ENCODE measurements around the gene FER1L5.

Gene FER1L5

DNA sequence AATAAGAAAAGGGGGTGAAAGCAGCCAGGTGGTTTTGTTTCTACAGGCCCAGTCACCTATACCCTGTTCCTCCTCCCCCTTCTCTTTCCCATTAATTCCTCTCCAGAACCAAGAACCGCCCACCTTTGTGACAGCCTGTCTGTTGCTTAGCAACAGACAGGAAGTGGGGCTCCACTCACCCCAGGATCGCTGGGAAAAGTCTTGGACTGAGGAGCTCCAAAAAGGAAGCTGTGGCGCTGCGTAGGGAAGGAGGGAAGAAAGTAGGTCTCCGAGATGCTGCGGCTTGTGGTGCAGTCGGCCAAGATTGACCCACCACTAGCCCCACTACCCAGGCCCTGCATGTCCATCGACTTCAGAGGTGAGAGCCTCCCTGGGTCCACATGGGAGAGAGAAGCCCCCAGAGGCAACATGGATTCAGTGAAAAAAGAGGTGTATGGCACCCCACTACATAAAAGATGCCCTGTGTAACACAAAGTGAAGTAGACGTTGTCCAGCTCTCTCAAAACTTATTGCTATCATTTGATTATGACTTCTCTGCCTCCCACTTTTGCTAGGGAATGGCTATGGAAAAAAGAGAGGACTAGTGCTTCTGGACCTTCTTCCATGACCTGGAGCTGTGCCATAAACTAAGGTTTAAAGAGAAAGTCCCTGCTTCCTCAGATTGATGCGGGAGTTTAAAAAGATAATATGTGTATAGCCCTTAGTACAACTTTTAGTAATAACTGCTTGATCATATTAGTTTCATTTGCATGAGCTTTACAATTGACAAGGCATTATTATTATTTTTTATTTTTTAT is at the start of gene FER1L5:
Gene FER1L5, plus strand, starts transcription at position 201 of the 797 bp plus-strand sequence. Its CDS starts 73 bp downstream, at position 274.
- no peak for DNase-seq

DNA sequence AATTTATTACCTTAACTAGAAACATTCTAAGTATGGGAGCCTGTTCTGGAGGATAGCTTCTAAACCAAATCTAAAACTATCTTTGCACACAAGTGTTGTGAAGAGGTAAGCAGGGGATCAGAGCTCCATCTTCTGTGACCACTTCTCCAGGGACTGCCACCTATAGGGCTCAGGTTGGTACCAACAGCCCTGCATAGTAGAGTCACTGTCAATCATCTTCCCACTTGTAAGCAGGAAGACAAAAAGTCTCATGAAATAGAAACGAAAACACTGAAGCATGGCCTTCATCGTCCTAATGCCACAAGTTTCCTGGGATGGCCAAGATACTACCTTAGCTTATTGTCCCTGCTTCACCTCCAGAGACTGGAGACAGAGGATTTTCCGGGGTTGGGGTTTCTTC is 48.3 kb upstream of the FER1L5 start:
- DNase-seq: no peak

DNA sequence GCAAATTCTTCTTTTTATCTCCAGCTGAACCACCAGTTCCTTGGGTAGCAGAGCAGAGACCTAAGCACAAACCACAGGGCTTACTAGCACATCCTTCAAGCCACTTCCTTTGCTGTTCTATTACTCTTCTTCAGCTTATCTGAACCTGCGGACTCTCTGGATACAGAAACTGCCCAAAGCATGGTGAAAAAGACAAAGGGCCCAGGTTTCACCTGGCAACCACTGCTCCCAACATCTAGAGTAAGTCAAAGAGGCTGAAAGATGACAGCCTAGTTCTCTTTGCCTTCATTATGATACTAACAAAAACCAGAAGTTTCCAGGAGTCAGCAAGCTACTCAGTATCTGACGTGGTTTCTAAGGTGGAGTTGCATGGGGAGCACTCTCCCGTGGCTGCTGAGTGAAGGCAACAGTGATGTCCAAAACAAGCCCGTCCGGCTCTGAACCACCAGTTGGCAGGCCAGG is 47.8 kb upstream of the FER1L5 start:
- no peak for DNase-seq

DNA sequence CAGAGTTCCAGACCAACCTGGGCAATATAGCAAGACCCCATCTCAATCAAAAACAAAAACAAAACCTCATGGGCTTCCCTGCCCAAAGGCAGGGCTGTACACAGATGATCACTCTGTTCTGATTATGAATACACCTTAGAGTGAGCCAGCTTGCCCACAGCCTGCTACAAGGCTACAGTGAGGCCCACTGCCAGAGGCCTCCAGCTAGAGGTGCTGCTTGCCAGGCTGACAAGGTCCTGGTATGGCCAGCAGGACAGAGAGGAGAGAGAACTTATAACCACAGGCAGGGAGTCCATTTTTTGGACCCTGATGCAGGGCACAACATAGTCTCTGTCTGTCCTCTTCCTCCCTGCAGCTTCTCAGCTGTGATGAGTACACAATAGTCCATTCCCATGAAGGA is 46.0 kb upstream of the FER1L5 start:
- DNase-seq: no peak

DNA sequence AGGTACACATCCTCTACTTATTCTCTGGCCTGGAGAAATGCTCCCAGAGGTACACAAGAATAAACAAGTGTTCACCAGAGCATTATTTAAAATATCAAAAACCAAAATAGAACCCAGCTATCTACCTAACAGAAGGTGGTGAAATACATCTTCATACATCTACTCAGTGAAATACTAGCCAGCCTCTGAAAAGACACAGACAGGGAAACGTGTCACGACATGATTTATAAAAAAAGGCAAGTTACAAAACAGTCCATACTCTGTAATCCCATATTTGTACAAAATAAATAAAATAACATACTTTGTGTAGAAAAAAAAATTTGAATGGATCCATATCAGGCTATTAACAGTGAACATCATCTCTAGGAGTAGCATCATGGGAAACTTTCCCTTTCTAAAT is 42.6 kb upstream of the FER1L5 start:
- DNase-seq: no peak

DNA sequence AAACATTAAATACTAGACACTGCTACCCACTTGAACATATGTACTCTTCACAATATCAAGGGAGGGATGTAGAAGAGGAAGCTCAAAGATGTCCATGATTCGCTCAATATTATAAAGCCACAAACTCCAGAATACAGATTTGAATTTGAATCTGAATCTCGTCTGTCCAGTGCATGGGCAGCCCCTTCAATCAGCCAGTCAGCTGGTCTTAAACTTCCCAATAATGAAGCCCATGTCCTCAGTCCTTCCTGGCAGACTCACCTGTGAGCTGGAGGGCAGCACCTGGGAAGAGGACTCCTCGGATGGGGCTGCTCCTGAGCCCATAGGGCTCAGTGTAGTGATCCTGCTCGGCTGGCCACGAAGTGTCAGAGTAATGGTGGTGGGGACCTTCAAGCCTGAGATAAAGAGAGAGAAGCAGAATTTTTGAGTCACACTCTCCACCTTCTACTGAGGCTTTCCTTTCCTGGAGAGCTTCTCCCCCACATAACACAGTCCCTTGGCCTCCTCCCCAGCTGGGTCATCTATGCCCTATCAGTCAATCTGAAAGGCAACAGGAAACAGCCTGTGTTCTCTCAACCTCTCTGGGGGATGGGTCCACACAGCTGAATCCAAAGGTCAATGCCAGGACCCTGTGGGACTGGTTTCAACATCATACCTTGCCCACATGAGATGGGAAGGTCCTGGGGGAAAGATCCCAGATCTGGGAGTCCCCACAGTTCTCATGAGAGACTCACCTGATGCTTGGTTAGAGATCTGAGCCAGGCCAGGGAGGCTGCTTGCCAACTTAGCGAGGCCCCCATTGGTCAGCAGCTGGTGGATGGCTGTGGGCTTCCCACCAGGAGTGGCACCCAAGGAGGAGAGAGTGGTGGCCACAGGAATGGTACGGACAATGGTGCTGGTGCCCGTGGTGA is 40.9 kb upstream of the FER1L5 start:
- no peak for DNase-seq

DNA sequence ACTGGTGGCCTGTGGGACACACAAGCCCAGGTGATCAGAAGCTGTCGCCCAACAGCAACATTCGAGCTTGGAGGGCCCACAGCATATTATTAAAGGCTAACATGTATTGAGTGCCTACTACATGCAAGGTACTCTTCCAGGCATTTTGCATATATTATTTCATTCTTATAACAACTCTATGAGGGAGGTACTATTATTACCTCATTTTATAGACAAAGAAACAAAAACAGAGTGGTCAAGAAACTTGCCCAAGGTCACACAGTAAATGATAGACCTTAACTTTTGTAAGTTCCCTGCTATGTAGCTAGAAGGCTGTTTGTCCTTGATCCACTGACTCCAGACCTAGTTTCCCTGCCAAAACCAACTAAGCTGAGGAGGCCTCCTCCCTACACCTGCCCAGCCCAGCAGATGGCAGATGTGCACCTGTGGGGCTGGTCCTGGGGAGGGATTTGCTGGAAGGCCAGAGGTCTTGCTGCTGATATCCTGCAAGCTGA is 40.2 kb upstream of the FER1L5 start:
- DNase-seq: no peak

DNA sequence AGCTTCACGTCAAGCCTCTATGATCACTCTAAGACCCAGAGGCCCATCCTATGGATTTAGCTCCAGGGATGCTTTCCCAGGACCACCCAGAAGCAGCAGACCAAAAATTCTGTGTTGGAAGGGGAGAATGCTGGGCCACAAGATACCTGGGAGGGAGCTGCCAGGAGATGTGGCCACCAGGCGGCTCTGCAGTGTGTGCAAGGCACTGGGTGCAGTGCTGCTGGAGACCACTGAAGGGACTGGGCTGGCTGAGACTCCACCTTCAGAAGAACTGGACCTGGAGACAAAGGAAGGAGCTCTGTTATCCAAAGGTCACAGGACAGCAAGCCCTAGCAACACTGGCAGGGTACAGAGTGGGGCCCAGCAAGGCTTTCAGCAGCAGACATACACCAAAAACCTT is 38.5 kb upstream of the FER1L5 start:
- DNase-seq: no peak

DNA sequence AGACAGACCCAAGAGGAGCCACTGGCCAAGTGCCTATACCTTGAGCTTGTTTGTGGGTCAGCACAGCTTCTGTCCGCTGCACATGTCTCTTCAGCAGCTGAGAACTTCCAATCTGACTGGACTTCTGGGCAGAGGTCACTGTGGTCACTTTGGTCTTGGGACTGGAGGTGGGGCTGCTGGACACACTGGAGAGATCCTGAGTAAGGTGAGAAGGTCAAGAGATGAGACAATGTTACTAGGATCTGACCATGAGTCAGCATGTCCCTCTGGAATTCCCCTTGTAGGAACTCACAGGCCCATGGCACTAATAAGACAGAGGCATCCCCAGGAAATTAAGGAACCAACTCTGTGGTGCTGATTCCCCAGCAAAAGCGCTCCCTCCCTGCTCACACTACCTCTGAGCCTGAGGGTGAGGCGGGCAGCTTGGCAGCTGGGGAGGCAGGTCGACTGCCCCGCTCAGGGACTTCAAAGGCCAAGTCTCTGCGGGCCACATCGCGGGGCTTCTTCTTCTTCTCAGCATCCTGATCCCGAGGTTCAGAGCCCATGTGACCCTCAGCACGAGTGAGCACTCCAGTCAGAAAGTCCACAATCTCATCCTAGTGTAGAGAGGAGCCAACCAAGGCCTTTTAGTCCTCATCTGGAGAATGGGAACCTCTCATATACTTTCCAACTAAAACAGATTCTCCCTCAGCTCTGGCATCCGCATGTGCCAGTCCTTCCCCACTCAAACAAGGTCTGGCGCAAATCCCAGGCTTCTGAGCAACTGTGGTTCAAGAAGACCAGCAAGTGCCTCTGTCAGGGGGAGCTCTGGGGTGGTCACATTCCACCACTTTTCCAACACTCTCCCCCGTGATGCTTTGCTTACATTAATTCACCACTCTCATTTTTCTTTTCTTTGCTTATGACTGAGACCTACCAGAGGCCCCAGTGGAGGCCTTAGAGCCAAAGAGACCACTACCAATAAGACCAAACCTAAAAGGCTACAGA is 33.8 kb upstream of the FER1L5 start:
- no peak for DNase-seq

DNA sequence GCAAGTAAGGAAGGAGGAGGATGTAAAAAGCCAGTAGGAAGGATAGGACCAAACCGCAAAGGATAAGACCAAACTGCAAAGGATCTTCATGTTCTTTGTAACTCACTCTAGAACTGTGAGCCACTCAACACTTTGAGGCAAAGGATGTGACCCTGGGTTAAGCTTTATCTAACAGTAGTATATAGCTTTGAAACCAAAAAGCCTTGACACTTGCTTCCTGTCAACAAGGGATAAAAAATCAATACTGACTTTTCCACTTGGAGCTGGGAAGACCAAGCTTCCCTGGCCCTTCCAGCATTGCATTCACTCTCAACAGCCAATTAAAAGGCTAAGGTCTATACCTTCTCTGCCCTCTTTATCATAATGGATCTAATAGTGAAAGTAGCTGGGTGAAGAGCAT is 26.4 kb upstream of the FER1L5 start:
- no peak for DNase-seq

DNA sequence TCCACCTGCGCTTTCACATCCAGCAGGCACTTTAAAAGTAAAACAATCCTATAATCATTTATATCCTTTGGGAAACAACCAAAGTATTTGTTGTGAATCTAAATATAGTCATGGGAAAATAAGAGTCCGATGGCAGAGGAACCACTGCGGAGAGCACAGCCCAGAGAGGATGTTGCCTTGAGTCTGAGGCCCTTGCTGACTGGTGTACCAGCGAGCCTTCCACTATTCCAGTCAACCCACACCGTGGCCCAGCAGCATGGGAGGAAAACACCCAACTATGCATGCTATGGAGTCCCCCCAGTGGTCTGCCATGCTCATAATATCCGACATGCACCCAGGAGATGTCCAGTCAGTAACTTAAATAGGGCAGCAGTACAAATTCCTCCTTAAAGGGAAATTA is 26.0 kb upstream of the FER1L5 start:
- DNase-seq: no peak

DNA sequence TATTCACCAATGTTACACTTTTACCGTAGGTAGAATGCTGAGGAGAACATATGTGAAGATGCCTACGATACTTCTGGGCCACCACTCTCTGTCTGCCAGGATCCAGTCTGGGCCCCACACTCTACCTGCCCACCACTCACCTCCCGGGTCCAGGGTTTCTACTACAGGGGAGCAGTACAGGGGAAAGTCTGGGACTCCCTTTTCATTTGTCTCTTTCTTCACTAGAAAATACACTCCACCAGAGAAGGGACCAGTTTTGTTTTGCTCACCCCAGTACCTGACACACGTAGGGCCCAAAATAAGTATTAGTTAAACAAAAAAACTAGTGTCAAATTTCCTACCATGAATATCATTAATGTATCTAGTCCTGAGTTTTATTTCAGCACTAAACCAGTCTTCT is 25.6 kb upstream of the FER1L5 start:
- DNase-seq: no peak

DNA sequence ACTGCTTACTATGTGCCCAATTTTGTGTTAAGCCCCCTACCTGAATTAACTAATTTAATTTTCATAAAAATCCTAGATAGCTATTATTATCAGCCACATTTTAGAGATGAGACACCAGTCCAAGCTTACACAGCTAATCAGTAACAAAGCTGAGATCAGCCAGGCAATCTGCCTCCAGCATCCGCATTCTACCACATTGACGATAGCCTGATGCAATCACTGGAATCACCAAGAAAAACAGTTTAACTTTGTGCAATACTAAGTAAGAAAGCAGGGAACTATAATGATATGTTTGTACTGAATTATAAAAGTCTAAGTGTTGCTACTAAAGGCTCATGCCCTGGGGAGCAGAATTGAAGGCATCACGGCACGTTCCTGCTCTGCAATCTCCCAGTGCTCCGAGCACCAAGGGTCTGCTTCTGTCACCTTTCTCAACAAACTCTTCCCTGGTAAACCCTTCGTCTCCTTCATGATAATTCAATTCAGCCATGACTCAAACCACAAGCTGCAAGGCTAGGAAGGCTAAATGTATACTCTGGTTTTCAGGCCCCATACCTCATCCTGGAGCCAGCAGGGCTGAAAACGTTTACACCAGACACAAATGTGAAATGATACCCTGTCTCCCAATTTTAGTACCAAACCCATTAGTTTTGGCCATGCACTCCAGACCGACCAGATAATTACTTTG is 23.8 kb upstream of the FER1L5 start:
- no peak for DNase-seq

DNA sequence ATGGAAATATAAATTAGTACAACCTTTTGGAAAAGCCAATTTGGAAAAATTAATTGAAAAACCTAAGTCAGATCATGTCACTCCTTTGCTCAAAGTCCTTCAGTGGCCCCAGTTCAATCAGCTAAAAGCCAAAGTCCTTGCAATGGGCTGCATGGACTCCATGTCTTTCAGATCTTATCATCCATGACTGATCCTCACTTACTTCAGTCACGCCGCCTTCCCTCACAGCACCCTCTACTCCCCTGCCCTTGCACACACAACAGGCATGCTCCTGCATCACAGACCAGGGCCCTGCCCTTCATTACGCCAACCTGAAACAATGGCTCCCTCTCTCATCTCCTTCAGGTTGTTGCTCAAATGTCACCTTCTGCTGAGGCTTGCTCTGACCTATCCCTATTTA is 20.0 kb upstream of the FER1L5 start:
- no peak for DNase-seq

DNA sequence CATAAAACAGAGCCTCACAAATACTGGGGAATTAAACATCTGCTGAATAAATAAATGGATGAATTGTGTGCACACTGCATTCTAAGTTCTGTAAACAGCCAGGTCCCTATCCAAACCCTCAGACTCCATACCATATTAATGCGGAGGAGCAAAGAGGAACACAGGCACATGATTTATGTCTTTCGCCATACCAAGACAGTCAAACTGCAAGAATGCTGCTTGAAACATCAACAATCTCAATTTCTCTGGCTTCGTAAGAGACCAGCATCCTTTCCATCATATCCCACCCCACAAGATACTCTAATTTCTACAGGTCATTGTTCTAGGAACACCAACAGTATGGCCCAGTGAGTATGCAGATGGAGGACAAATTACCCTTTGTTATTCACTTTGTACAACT is 19.4 kb upstream of the FER1L5 start:
- DNase-seq: no peak

DNA sequence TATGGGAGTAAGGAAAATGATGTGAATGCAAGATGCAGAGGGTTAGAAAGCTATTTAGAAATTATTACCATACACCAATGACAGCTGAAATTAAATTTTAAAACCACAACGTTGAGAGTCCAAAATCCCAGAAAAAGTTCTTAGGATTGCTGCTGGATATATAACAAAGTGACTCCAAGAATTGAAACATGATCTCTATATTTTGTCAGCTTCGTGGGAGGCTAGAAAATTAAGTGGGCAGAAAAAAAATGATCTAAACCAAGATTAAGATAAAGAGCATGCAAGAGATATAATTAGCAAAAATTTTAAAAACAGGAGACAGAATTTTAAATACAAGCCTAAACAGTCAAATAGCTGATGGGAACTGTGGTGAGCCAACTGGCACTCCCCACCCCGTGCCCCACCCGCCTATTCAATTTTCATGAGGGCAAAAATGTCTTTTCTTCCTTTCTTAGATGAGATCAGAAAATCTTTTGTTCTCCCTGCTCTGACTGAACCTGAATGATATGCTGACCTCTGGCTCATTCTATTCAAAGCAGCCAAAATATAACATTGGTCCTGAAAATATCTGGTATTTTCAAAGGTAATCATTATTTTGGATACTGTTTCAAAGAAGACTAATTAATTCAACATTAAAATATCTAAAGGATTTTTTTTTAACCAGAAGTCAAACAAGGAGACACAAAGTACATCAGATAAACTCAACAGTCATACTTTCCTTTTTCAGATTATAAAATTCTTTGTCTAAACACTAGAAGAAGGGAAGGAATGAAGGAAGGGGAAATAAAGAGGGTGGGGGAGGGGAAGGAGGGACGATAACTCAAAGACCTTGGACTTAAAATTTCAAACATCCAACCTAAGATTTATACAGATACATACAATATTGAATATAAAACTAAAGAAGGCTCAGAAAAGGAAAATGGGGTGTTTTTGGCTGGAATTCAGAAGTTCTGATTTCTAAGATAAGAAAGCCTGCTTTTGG is 16.7 kb upstream of the FER1L5 start:
- no peak for DNase-seq

DNA sequence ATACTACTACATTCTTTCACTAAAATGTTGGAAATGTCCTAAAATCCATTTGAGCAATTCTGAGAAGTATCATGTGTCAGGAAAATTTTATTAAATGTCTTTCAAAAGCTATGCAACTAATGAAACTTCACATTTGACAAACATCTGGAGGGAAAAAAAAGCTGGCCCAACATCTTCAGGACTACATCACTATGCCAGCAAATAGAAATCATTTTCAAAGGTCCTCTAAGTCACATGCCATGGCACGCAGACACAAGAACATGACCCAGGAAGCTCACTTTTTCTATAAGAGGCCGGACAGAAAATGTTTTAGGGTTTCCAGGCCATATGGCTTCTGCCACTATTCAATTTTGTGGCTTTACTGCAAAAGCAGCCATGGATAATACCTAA is 16.0 kb upstream of the FER1L5 start:
- DNase-seq: no peak

DNA sequence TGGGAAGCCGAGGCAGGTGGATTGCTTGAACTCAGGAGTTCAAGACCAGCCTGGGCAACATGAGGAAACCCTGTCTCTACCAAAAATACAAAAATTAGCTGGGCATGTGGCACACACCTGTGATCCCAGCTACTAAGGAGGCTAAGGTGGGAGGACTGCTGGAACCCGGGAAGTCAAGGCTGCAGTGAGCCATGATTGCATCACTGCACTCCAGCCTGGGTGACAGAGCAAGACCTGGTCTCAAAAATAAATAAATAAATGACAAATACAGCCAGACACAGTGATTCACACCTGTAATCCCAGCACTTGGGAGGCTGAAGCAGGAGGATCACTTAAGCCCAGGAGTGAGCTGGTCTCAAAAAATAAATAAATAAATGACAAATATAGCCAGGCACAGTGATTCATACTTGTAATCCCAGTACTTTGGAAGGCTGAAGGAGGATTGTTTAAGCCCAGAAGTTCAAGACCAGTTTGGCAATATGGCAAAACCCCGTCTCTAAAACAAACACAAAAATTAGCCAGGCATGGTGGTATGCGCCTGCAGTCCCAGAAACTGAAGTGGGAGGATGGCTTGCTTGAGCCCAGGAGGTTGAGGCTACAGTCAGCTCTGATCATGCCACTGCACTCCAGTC is 10.6 kb upstream of the FER1L5 start:
- DNase-seq: no peak

DNA sequence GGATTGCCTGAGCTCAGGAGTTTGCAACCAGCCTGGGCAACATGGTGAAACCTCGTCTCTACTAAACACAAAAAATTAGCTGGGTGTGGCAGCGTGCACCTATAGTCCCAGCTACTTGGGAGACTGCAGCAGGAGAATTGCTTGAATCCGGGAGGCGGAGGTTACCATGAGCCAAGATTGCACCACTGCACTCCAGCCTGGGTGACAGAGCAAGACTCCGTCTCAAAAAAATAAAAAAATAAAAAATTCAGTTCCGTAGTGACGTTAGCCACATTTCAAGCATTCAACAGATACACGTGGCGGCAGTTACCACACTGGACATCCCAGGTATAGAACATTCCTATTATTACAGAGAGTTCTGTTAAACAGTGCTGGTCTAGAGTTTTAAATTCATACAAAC is 8.9 kb upstream of the FER1L5 start:
- DNase-seq: no peak

DNA sequence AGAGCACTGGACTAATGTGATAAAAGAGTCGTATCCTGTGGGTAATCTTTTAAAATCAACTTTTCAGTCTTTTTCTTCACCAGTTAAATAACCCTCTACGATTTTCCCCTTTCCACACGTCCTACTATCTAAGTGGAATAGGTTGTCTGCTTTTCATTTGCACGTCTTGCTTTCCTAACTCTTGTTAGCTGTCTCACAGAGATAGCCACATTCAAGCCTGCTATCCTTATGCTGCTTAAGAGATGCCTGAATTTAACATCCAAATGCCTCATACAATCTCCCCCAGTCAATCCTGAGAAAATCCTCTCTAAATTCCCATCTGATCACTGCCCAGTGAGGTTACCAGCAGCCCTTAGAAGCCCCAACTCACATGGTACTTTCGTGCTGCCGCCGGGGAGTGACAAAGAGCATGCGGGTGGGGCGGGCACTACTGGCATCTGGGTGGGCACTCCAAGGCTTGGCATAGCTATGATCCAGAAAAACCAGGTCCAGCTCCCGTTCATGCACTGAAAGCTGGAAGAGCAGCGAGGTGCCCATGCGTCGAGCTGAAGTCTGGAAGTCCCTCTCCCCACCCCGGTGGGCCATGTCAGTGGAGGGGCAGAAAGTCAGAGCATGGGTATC is 5.9 kb upstream of the FER1L5 start:
- no peak for DNase-seq

Data from NCI-H446 treated with DMSO at 0.1 percent for 48 hours (cell line).